HT1080 (cell line): ENCODE data around the gene TEX35. TPM values are rescaled to one million over a fixed set of nuclear protein-coding genes. Genes with fewer than 3 reads are reported as not detected.

Experiments used
- DNase-seq: peaks from one replicate; pipeline ENCODE4 v3.0.0-alpha.2; 2015; ENCODE audit warnings: low read depth
- polyA plus RNA-seq, 2 experiments: library from polyadenylated mRNA; depleted of rRNA; stranded (reverse); fragments of >200 nt; gene quantifications; 2 replicates each; pipeline ENCODE4 v1.2.3, GENCODE V29; 2015
- total RNA-seq: library from RNA; depleted of rRNA; stranded (reverse); fragments of >200 nt; shearing (Covaris generic); gene quantifications from 2 replicates; pipeline ENCODE4 v1.2.3, GENCODE V29; 2014; rRNA removed

TEX35 gene
- not detected in 2 replicates for total RNA-seq
- not detected in 2 replicates for polyA plus RNA-seq (2015; cell fraction: cytosol; rRNA removed)
- polyA plus RNA-seq (2015; cell fraction: nucleus; rRNA removed) = not detected in 2 replicates

- DNase-seq = no peak
Measured at GRCh38 chr1:178512566-178513277, at the start of gene TEX35. TSS of gene TEX35 (plus strand) at chr1:178513109. CDS start at chr1:178513189, 80 bp downstream.

GRCh38 chr1:178464141-178464540 lies 48.8 kb upstream of the TEX35 start:
- no peak for DNase-seq

GRCh38 chr1:178464566-178464965 lies 48.3 kb upstream of the TEX35 start:
- no peak for DNase-seq

DNA sequence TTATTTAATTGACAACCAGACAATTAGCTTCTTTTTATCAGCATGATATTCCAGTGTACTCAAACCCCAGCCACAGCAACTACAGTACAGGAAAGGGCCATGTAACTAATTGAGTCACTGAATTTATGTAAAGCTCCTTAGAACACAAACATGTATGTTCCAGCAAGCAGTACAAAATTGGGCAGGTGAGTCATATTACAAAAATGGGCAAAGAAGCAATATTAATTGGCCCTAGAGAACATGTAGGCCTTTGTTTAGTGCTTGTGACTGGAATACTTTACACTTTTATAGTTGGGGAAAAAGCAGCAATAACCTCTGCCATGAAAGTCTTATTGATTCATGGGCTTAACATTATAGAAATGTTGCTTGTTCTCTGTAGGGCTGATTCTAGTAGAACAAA lies 47.9 kb upstream of the TEX35 start:
- peak; percentile 54 for DNase-seq

DNA sequence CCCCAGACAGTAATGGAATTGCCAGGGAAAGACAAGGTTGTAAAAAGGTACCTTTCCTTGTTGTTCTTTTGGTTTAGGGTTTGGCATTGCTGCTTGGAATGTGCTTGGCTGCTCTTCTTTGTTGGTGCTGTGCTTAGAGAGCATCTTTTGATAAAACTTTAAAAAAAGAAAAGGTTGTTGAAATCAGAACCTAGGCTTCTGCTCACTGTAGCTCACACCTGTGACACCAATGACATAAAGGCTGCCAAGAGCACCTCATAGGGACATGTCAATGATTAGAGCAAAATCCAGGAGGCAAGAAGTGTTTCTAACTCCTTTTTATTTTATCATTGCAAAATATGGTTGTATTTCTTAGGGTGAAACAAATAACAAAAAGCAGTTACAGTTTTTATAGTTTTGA lies 45.1 kb upstream of the TEX35 start:
- DNase-seq = no peak

GRCh38 chr1:178470411-178470960 lies 42.4 kb upstream of the TEX35 start:
- DNase-seq = no peak

DNA sequence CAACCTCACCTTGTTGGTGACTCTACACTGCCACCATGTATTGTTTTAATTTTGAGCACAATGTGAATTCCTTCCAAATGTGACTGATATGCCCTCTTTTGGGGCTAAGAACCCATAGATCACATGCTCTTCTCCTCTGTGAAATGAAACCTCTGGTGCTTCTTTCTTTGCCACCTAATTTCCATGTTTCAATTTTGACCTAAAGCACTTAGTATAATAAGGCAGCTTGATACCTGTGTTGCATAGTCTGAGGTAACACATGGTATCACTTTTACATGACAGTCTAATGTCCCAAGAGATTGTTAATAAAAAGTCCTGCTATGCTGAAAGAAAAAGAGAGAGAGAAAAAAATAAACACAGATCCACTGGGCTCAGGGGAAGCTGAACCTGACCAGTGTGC lies 40.4 kb upstream of the TEX35 start:
- DNase-seq = no peak

DNA sequence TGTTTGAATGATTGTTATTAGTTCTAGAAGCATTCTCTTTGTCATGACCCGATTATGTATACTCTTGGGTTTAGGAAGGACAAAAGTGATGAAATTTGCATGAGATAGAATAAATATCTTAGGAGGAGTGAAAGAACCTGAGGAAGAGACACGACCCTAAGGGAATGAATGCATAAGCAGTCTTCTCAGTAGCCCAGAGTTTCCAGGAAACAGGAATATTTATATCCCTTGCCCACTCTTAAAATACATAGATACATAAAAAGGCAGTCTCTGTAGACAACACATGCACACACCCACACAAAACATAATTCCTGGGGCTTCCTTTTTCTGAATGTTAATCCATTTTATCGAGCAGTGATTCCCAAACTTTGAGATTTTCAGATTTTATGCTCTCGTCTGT lies 35.5 kb upstream of the TEX35 start:
- DNase-seq = no peak

- DNase-seq = no peak
Measured at GRCh38 chr1:178477841-178478240, 35.1 kb upstream of the TEX35 start.

DNA sequence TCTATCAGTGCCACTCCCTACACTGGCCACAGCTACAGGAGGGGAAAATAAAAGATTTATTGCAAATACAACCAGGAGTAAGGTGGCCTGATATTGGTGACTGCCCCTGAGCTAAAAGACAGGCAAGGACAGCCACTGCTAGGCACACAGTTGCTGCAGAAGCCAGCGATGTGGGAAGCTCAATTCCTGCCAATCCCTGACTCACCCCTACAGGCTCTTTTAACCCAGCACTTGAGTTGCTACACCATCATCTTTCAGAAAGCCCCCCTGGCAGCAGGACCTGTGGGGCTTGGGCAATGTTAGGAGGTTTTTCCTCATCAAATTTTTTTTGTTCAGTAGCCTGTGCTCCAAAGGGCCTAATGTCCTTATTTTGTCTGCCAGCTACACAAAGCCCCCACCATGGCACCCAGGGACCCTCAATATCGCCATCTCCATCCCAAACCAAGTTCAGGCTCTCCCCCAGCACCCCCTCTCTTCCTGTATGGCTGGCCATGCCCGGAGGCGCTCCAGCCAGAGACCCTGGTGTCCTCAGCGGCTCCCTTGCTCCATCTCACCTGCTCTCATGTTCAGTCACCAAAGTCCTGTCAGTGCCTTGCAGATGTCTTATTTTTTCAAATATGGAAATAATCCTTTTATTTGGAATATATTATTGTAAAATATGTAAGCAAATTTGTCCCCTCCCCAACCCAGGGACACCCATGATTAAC lies 29.5 kb upstream of the TEX35 start:
- DNase-seq = no peak

DNA sequence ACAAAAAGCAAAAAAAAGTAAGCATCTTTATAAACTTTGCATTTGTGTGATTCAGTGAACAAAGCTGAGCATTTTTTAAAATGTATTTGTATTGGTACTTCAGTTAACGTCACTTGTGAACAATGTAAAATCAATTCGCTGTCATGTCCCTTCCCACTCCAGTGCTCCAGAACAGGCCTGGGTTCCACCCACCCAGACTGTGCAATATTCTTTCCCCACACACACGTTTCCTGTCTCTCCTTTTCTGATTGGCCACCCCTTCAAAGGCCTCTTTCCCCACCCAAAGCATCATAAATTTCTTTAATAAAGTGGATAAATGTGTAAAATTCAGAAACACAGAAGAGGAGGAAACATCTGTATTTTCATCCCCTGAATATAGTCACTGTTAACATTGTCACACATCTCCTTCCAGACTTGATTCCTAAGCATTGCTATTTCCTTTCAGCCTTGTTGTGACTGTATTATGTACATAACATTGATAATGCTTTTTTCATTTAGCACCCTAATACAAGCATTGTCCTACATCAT lies 28.1 kb upstream of the TEX35 start:
- DNase-seq = no peak

GRCh38 chr1:178485541-178485981 lies 27.3 kb upstream of the TEX35 start:
- DNase-seq = no peak

- DNase-seq = no peak
Measured at GRCh38 chr1:178486100-178487069, 26.5 kb upstream of the TEX35 start.

- DNase-seq = no peak
Measured at GRCh38 chr1:178487070-178487615, 25.8 kb upstream of the TEX35 start.

- DNase-seq = no peak
Measured at GRCh38 chr1:178488393-178488792, 24.5 kb upstream of the TEX35 start.

GRCh38 chr1:178489399-178489798 lies 23.5 kb upstream of the TEX35 start:
- no peak for DNase-seq

DNA sequence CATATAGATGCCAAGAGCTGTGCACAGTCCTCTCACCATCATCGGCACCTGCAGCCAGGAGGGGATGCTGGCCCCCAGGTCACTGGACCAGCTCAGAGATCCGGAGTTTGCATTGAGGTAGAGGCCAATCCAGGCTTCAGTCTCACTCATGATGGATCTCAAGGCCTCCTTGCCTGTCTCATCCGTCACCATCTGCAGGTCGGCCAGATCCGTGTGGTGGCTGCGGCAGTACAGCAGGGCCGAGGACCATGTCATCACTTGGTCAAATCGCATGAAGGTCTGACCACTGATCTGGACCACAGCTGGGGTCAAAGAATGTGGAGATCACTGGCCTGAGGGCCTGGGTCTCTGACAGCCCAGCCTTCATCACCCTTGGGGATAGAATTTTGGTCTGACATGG lies 22.8 kb upstream of the TEX35 start:
- no peak for DNase-seq

DNA sequence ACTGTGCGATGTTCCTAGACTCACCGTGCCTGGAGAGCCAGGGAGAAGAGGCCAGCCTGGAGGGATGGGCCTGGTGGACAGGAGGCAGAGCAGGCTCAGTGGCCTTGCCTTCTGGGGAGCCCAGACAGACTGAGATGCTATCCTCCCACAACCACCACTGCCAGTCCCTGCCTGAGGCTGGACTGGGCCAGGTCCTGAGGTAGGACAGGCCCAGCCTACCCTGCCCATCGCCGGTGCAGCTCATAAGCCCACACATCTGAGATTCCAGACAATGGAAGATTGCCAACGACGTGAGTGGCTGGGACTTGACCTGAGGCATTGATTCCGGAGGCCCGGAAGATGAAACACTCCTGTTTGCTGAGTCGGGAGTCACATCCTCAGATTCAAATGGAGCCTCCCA lies 21.9 kb upstream of the TEX35 start:
- DNase-seq = no peak

GRCh38 chr1:178491721-178492120 lies 21.2 kb upstream of the TEX35 start:
- no peak for DNase-seq

DNA sequence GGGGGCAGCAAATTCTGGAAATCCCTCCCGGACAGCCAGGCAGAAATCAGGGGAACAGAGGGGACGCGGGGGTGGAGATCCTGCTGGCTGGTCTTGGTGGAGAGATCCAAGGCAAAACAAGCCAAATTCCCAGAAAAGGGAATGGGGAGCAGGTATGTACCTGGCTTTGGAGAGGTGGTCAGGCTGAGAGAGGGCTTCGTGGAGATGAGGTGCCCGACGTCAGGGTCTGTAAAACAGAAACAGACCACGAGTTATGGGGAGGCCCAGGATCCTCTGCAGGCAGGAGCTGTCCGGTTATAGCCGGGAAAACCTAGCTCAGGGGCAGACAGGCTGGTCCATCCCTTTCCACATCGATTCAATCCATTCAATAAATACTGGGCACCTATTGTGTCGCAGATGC lies 20.6 kb upstream of the TEX35 start:
- no peak for DNase-seq

GRCh38 chr1:178493301-178493741 lies 19.6 kb upstream of the TEX35 start:
- DNase-seq = no peak
